ENCODE results near the gene WASF1.
"Not testable (repeated sequence)": the region's sequence is repeated elsewhere in the genome, so short reads cannot be mapped to it uniquely, and the experiment has no call there.

The WASF1 gene

GRCh38 chr6:110178626-110179405, 654 bp downstream of the WASF1 start:
- DNase-seq (ENCODE audit: low read depth in 4 of 4, low spot score in 1 of 4) = peak; percentile 3 to 35 (median 21)

- DNase-seq (ENCODE audit: low read depth in 4 of 4, low spot score in 1 of 4) = no peak
These were observed 5.9 kb downstream of the WASF1 start for GRCh38 chr6:110173506-110174132.

GRCh38 chr6:110170081-110170480, 9.4 kb downstream of the WASF1 start:
- no peak for DNase-seq (ENCODE audit: low read depth in 4 of 4, low spot score in 1 of 4)

GRCh38 chr6:110158479-110158878, 21.0 kb downstream of the WASF1 start:
- DNase-seq (ENCODE audit: low read depth in 4 of 4, low spot score in 1 of 4) = no peak

- no peak for DNase-seq (ENCODE audit: low read depth in 4 of 4, low spot score in 1 of 4)
These were observed 31.6 kb downstream of the WASF1 start for GRCh38 chr6:110147870-110148269.

- no peak for DNase-seq (ENCODE audit: low read depth in 4 of 4, low spot score in 1 of 4)
These were observed 38.8 kb downstream of the WASF1 start for GRCh38 chr6:110140650-110141049.

- DNase-seq (ENCODE audit: low read depth in 4 of 4, low spot score in 1 of 4) = no peak
These were observed 40.4 kb downstream of the WASF1 start for GRCh38 chr6:110139052-110139451.

- no peak for DNase-seq (ENCODE audit: low read depth in 4 of 4, low spot score in 1 of 4)
These were observed 41.3 kb downstream of the WASF1 start for GRCh38 chr6:110137924-110138887.

GRCh38 chr6:110130362-110130761, 49.1 kb downstream of the WASF1 start:
- no peak for DNase-seq (ENCODE audit: low read depth in 4 of 4, low spot score in 1 of 4)

- no peak for DNase-seq (ENCODE audit: low read depth in 4 of 4, low spot score in 1 of 4)
These were observed 51.1 kb downstream of the WASF1 start for GRCh38 chr6:110128418-110128817.

GRCh38 chr6:110125361-110125760, 54.1 kb downstream of the WASF1 start:
- no peak for DNase-seq (ENCODE audit: low read depth in 4 of 4, low spot score in 1 of 4)

GRCh38 chr6:110121655-110122054, 57.8 kb downstream of the WASF1 start:
- not testable (repeated sequence) for DNase-seq (ENCODE audit: low read depth in 4 of 4, low spot score in 1 of 4)

- no peak for DNase-seq (ENCODE audit: low read depth in 4 of 4, low spot score in 1 of 4)
These were observed 63.2 kb downstream of the WASF1 start for GRCh38 chr6:110116258-110116657.

GRCh38 chr6:110114004-110114403, 65.5 kb downstream of the WASF1 start:
- DNase-seq (ENCODE audit: low read depth in 4 of 4, low spot score in 1 of 4) = no peak

GRCh38 chr6:110105296-110105695, 74.2 kb downstream of the WASF1 start:
- DNase-seq (ENCODE audit: low read depth in 4 of 4, low spot score in 1 of 4) = no peak

GRCh38 chr6:110103260-110103659, 76.2 kb downstream of the WASF1 start:
- DNase-seq (ENCODE audit: low read depth in 4 of 4, low spot score in 1 of 4) = no peak

GRCh38 chr6:110102411-110102810, 77.1 kb downstream of the WASF1 start:
- DNase-seq (ENCODE audit: low read depth in 4 of 4, low spot score in 1 of 4) = no peak

- DNase-seq (ENCODE audit: low read depth in 4 of 4, low spot score in 1 of 4) = no peak
These were observed 77.6 kb downstream of the WASF1 start for GRCh38 chr6:110101885-110102284.

- DNase-seq (ENCODE audit: low read depth in 4 of 4, low spot score in 1 of 4) = no peak
These were observed 80.9 kb downstream of the WASF1 start for GRCh38 chr6:110098511-110099116.

- DNase-seq (ENCODE audit: low read depth in 4 of 4, low spot score in 1 of 4) = no peak
These were observed 82.0 kb downstream of the WASF1 start for GRCh38 chr6:110097443-110097842.

- DNase-seq (ENCODE audit: low read depth in 4 of 4, low spot score in 1 of 4) = no peak
These were observed 83.5 kb downstream of the WASF1 start for GRCh38 chr6:110095935-110096334.
